Suppressor macrophage treated with lipopolysaccharide for 1 hour (primary cell): ENCODE data around the gene ARHGEF9.
"Not testable (repeated sequence)": the region's sequence is repeated elsewhere in the genome, so short reads cannot be mapped to it uniquely, and the experiment has no call there.

Experiments used
- DNase-seq, 3 donors: peaks; one replicate each; pipeline ENCODE4 v3.0.0-alpha.2; 2020 to 2022

Gene ARHGEF9

GRCh38 chrX:63784902-63785707, at the start of gene ARHGEF9:
TSS of gene ARHGEF9 (minus strand) at chrX:63785214. CDS start at chrX:63785145, 69 bp downstream.
- DNase-seq, result peak in 1 of 3 donors; percentile 1

- not testable (repeated sequence) for DNase-seq
Measured at GRCh38 chrX:63825446-63825845, 40.4 kb upstream of the ARHGEF9 start.

GRCh38 chrX:63818156-63818555, 33.1 kb upstream of the ARHGEF9 start:
- DNase-seq, result no peak

- no peak for DNase-seq
Measured at GRCh38 chrX:63817696-63818095, 32.7 kb upstream of the ARHGEF9 start.

- DNase-seq, result no peak
Measured at GRCh38 chrX:63812823-63813222, 27.8 kb upstream of the ARHGEF9 start.

- no peak for DNase-seq
Measured at GRCh38 chrX:63810746-63811145, 25.7 kb upstream of the ARHGEF9 start.

GRCh38 chrX:63809173-63809572, 24.2 kb upstream of the ARHGEF9 start:
- no peak for DNase-seq

- peak in 1 of 3 donors; percentile 3 for DNase-seq
Measured at GRCh38 chrX:63795406-63795805, 10.4 kb upstream of the ARHGEF9 start.

- DNase-seq, result no peak
Measured at GRCh38 chrX:63785708-63786040, 660 bp upstream of the ARHGEF9 start.

- DNase-seq, result no peak
Measured at GRCh38 chrX:63784346-63784901, 590 bp downstream of the ARHGEF9 start.

- DNase-seq, result no peak
Measured at GRCh38 chrX:63782515-63782914, 2.5 kb downstream of the ARHGEF9 start.

- no peak for DNase-seq
Measured at GRCh38 chrX:63768760-63769159, 16.3 kb downstream of the ARHGEF9 start.

- DNase-seq, result peak; percentile 30 to 63 (median 58)
Measured at GRCh38 chrX:63765712-63766111, 19.3 kb downstream of the ARHGEF9 start.

- peak; percentile 34 to 38 (median 36) for DNase-seq
Measured at GRCh38 chrX:63764946-63765345, 20.1 kb downstream of the ARHGEF9 start.

- DNase-seq, result no peak
Measured at GRCh38 chrX:63761639-63762038, 23.4 kb downstream of the ARHGEF9 start.

- peak; percentile 32 to 44 (median 41) for DNase-seq
Measured at GRCh38 chrX:63758011-63758410, 27.0 kb downstream of the ARHGEF9 start.

GRCh38 chrX:63755892-63756291, 29.1 kb downstream of the ARHGEF9 start:
- no peak for DNase-seq

GRCh38 chrX:63754860-63755579, 30.0 kb downstream of the ARHGEF9 start:
- DNase-seq, result peak; percentile 89 to 91 (median 90)

GRCh38 chrX:63754136-63754859, 30.7 kb downstream of the ARHGEF9 start:
- no peak for DNase-seq

- DNase-seq, result no peak
Measured at GRCh38 chrX:63751481-63751880, 33.5 kb downstream of the ARHGEF9 start.

- DNase-seq, result no peak
Measured at GRCh38 chrX:63750811-63751210, 34.2 kb downstream of the ARHGEF9 start.

GRCh38 chrX:63747331-63747730, 37.7 kb downstream of the ARHGEF9 start:
- DNase-seq, result peak in 2 of 3 donors; percentile 1 to 5

GRCh38 chrX:63746715-63747114, 38.3 kb downstream of the ARHGEF9 start:
- DNase-seq, result no peak
